H1 (cell line): ENCODE results near the gene PRR5L.

Experiments
- EZH2 ChIP-seq: fragments of 200-600 bp; sonication (generic); IDR thresholded peaks from 2 replicates; pipeline ENCODE4 v1.7.1; 2012; ENCODE audit warnings: low read depth, mild to moderate bottlenecking, moderate library complexity, low read length, inconsistent platforms; ENCODE audit not compliant: severe bottlenecking
- GABPA ChIP-seq: IDR thresholded peaks from 2 replicates; pipeline ENCODE4 v1.6.1; 2011; ENCODE audit warnings: mild to moderate bottlenecking, low read length, moderate library complexity, borderline replicate concordance; ENCODE audit not compliant: insufficient read depth
- GTF2F1 ChIP-seq: IDR thresholded peaks from 2 replicates; pipeline ENCODE4 v1.6.1; 2012; ENCODE audit warnings: low read depth, low read length, improper control_type of control experiment, borderline replicate concordance
- JUN ChIP-seq: IDR thresholded peaks from 2 replicates; pipeline ENCODE4 v1.6.1; 2011; ENCODE audit warnings: low read depth, mild to moderate bottlenecking, improper control_type of control experiment, low read length
- NRF1 ChIP-seq: IDR thresholded peaks from 2 replicates; pipeline ENCODE4 v1.6.1; 2011; ENCODE audit warnings: mild to moderate bottlenecking, low read depth, low read length, improper control_type of control experiment
- POLR2A ChIP-seq, 2 experiments: IDR thresholded peaks; 1 replicate in 1 of 2; 2 replicates in 1 of 2; pipeline ENCODE4 v1.6.1; 2011; ENCODE audit warnings: low read depth in 2 of 2, low read length in 2 of 2, mild to moderate bottlenecking in 2 of 2; ENCODE audit errors: control extremely low read depth in 1 of 2
- POLR2AphosphoS5 ChIP-seq: IDR thresholded peaks from 2 replicates; pipeline ENCODE4 v1.6.1; 2011; ENCODE audit warnings: low read depth, low read length
- RBBP5 ChIP-seq: IDR thresholded peaks from 2 replicates; pipeline ENCODE4 v1.7.1; 2012; ENCODE audit warnings: low read depth, mild to moderate bottlenecking, inconsistent platforms, low read length, moderate library complexity, borderline replicate concordance
- RFX5 ChIP-seq: IDR thresholded peaks from 2 replicates; pipeline ENCODE4 v1.6.1; 2011; ENCODE audit warnings: low read depth, low read length, improper control_type of control experiment, borderline replicate concordance
- TAF1 ChIP-seq: IDR thresholded peaks from 2 replicates; pipeline ENCODE4 v1.6.1; 2011; ENCODE audit warnings: mild to moderate bottlenecking, low read depth, low read length
- TCF12 ChIP-seq: IDR thresholded peaks from 2 replicates; pipeline ENCODE4 v1.6.1; 2011; ENCODE audit warnings: low read depth, mild to moderate bottlenecking, low read length
- TF ChIP-seq, protein P1 (sequence below), 3 experiments: IDR thresholded peaks; 1 replicate in 2 of 3; 2 replicates in 1 of 3; pipeline versions ENCODE4 v1.5.1 to v1.6.1; 2011; ENCODE audit warnings: low read length in 3 of 3, mild to moderate bottlenecking in 3 of 3, inconsistent platforms in 2 of 3, low read depth in 1 of 3, moderate library complexity in 1 of 3; ENCODE audit not compliant: insufficient read depth in 1 of 3; ENCODE audit errors: control extremely low read depth in 1 of 3

DNA sequence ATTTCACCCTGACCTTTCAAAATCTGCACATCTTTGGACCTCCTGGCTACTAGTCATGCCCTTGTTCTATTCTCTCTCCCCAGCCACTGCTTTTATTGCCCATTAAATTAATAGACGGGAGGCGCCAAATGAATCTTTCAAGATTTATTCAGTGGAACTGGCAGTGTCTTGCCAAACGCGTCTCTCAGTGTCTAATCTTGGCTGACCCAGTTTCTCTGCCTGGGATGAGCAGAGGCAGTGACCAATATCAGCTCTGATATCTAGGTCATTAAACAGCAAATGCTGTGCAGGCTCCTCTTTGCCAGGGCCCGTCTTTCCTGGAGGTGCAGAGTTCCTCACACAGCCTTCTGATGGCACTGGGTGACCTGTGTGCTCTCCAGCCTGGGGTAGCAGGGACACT is 140.0 kb downstream of the PRR5L start:
- TF ChIP-seq GABPA (no peak), NRF1 (no peak), GTF2F1 (no peak), RBBP5 (no peak), TCF12 (no peak), RFX5 (no peak), EZH2 (no peak), JUN (no peak), POLR2AphosphoS5 (no peak), POLR2A (IDR thresholded peaks at IDR 0.05; ENCODE audit: control extremely low read depth in 1 of 2, low read depth in 2 of 2, low read length in 2 of 2) (no peak), TAF1 (no peak)
- TF ChIP-seq, protein P1, sequence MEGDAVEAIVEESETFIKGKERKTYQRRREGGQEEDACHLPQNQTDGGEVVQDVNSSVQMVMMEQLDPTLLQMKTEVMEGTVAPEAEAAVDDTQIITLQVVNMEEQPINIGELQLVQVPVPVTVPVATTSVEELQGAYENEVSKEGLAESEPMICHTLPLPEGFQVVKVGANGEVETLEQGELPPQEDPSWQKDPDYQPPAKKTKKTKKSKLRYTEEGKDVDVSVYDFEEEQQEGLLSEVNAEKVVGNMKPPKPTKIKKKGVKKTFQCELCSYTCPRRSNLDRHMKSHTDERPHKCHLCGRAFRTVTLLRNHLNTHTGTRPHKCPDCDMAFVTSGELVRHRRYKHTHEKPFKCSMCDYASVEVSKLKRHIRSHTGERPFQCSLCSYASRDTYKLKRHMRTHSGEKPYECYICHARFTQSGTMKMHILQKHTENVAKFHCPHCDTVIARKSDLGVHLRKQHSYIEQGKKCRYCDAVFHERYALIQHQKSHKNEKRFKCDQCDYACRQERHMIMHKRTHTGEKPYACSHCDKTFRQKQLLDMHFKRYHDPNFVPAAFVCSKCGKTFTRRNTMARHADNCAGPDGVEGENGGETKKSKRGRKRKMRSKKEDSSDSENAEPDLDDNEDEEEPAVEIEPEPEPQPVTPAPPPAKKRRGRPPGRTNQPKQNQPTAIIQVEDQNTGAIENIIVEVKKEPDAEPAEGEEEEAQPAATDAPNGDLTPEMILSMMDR (IDR thresholded peaks at IDR 0.05; ENCODE audit: control extremely low read depth in 1 of 3, insufficient read depth in 1 of 3, low read depth in 1 of 3, low read length in 3 of 3), result no peak
